CD4-positive, alpha-beta T cell treated with Interleukin-6 at 100 ng/mL for 8 hours (primary cell): ENCODE results near the gene LRP1B.

Experiments
- DNase-seq: peaks from one replicate; pipeline ENCODE4 v3.0.0-alpha.2; 2020; ENCODE audit warnings: mixed read lengths, low spot score

Gene LRP1B

DNA sequence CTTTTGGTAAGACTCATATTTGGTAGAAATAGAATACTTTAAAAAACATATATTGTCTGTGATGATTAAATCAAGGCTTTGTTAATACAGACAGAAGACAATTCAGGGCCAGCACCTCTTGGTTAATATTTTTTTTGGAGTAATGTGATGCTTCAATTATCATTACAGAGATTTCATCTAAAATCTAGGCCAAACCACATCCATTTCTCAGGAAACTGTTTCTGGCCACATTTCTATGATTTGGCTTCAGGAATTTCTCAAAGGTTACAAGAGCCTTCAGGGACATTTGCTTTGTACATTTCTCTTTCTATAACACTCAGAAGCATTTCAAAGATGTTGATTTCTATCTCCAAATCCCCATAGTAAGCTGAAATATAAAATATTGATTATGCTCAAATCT, 614.9 kb downstream of the LRP1B start:
- DNase-seq: no peak

DNA sequence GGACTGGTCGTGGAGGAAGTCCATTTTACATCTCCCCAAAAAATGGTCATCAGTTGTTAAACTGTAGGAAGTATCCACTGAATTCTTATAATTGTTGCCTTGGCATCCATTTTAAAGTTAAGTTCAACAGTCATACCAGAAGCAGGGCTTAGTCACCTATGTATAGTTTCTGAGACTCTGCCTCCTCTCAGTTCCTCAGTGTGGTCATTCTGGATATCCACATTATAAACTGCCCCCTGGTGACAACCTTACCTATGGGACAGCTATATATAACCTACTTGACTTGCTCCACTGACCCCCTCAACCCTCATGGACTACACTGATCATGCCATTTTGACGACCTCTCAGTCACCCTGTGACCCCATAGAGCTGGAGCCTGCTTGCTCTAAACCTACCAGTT, 617.0 kb downstream of the LRP1B start:
- DNase-seq: no peak

DNA sequence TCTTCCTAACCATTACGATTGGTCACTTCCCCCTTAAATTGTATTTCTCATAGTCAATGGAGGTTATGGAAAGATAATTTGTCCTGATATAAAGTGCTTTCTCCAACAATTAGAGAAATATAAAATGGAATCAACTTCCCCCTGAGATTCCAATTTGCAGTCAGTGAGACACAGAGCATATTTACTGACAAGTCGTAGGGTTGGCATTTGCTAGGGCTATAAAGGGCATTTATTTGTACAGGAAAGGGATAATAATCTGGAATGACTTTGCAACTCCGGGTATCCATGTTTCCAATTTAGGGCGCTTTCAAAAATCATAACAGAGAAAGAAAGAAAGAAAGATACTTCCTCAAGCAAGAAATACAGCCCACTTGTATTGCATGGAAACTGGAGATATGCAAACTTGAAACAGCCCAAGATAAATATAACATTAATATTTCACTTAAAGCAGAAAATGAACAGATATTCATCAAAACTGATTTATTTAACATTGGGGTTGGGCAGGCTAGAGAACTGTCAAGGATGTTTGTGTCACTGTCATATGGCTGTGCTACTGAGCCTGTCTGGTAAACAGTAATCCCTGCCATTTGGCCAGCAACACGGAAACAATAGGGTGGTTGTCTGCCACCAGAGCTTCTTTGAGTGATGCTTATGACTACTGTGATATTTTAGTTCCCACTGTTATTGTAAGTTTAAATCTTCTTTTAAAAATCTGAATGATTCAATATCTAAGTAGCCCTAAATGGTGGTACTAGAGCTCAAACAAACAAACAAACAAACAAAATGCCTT, 621.8 kb downstream of the LRP1B start:
- DNase-seq: no peak

DNA sequence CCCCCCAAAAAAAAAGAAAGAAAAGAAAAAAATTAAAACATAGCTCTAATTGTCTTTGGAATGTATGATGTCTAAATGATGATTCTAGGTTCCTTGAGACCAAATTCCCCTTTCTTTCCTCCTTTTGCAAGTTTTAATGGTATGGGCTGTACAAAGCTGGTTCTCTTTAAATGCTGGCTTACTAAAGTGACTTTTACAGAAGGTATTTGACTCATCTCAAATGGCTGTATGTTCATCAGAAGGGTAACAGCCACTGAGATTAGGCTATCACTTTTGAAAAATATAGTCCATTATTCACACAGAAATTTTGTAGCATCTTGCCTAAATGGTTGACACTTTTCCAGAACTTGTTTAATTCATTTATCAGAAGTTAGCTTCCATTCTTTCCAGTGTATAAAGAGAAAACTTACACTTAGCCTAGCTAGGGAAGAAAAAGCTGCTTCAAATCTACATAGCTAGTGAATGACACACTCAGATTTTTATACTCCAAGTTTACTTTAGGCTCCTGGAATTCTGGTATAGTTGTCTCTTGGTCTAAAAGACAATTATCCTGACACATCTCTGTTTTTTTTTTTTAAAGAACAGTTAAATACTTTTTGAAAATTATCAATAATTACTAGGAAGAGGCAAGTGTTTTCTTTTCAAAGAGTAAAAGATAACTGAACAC, 622.6 kb downstream of the LRP1B start:
- DNase-seq: no peak

DNA sequence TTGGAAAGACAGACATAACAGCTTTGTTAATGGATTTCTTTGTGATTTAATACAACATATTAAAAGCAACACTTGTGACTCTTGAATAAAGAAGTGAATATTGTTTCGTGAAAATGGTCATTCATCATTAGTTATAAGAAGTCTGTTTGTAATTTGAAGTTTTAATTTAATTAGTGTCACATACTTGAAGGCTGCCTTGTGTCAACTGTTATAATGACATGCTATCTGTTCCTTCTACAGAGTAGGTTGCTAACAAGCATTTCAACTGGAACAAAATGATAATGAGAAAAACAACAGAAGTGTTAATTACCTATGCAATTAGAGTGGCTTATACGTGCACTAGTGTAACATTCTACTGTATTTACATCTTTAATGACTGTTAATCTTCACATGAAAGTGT, 624.7 kb downstream of the LRP1B start:
- no peak for DNase-seq

DNA sequence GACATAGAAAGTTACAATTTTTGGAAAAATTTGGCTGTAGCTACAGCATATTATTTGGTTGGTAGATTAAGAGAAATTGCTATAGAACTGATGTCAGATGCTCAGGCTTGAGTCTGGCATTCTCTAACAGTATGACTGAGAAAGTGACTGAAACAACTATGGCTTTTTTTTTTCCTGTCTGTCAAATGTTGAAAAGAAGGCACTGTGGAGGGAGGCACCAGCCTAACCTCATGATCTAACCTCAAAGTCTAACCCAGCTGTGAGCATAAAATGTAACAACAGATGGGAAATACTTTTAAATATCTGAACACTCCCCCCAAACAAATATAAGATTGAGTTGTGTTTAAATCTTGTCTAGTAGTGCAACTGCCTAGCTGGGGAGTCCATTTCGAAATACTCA, 629.1 kb downstream of the LRP1B start:
- no peak for DNase-seq

DNA sequence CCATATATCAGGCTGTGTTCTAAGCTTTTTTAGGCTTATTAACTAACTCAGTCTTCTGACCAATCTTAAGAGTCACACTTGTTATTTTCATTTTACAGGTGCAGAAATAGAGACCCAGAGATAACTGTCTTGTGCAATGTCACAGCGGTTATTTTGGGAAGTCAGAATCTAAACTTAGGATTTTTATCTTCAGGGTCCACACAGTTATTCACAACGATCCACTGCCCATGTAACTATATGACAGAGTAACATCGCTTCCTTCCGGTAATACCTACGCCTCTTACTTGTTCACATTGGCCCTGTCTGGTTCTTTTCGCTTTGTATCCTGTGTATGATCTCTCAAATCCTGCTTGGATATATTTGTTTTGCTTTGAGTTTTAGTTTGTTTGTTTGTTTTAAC, 631.7 kb downstream of the LRP1B start:
- DNase-seq: no peak

DNA sequence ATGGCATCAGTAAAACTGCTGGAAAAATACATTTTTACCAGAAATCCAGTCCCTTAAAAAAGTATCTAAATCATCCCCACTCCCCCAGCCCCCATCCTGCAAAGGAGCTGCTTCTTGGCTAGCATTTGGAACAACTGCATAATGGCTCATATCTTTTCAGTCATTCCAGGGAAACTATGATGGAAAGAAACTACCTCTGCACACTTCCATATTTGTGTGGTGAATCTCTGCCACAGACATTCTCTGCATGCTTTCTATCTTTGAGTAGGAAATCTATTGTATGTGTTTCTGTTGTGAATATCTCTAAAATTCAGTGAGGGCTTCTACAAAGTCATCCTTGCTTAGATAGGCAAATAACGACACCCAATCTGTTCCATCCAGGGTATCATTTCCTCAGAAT, 632.3 kb downstream of the LRP1B start:
- no peak for DNase-seq

DNA sequence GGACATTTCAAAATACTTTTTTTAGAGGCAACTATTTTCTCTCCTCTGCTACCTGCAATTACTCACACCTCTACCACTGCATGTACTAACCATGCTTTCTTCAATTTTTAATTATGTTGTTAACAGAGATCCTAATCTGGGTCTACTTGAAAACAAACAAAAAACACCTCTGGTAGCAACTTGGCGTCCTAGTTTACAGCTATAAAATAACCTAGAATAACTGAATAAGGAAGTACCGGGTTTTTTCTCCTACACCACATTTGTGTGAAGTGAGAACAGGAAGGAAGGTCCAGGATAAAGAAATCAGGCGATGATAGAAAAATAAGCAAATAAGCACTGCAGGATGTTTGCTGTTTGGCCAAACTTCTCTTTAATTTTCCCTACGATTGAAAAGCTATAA, 633.5 kb downstream of the LRP1B start:
- DNase-seq: no peak

DNA sequence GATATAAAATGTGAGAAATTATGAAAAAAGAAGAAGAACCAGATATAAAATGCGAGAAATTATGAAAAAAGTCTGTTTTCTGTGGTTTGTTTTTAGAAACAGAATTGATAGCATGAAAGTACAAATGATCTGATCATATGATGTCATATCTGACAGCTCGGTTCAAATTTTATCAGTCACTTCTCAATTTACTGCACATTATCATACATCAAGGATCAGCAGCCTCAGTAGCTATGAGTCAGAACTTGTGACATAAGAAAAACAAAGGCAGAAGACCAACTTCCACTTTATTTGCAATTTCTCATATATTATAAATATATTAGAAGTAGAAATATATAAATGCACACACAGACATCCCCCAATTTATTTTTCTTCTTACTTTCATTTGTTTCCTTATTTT, 634.0 kb downstream of the LRP1B start:
- DNase-seq: no peak

DNA sequence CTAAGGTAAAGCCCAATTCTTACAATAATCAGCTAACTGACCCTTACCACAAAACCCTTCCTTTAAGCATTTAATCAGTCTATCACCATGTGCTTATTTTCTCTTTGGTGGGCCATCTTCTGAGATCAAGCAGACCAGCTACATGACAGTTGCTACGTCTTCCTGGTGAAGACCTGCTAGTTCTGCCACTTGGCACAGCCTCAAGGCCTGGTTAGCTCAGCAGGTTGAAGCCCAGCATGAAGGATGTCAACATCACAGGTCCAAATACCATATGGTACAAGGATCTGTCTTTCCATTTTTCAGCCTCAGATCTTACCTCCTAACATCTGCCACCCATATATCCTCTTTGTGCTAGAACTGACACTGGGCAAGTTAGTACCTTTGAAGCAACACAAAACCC, 636.9 kb downstream of the LRP1B start:
- no peak for DNase-seq

DNA sequence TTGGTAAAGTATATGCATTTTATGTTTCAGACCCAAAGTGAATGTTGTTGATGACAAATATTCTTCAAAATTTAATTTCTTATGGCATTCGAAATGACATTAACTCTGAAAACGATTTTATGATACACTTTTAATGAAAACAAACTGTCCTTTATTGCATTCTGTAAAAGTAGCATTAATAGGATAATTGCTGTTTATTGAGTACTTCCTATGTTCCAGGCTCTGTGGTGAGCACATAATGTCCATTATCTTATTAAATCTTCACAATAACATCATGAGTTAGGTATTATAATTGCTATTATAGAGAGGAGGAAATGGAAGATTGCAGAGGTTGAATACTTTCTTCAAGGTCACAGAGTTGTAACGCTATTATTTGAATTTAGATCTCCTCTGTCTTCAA, 638.0 kb downstream of the LRP1B start:
- DNase-seq: no peak

DNA sequence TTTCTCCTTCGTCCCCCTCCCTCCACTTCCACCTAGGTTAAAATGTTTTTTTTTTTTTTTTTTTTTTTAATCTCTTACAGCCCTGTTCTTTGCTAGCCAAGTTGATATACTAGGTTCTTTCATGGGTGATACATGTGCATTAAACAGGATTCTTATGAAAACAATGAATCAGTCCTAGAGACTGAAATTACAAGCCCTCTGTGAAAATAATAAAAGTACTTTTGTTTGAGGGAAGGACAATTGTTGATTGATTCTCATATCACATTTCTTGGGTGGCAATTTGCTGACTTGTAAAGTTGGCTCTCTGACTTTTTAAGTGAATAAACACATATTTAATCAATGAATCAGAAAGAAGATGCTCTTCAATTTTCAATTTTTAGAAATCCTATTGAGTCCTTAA, 639.9 kb downstream of the LRP1B start:
- no peak for DNase-seq

DNA sequence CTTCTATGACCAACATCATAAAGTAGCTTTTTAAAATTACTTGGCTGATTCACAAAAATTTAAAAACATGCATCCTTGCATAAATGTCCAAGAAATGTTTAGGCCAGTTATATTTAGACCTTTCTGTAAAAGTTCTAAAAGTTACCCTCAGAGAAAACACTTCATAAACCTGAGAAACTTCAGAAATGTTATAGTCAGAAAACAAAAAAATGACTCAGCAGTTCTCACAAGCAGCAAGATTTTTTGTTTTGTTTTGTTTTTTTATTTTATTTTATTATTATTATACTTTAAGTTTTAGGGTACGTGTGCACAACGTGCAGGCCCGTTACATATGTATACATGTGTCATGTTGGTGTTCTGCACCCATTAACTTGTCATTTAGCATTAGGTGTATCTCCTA, 648.1 kb downstream of the LRP1B start:
- DNase-seq: no peak

DNA sequence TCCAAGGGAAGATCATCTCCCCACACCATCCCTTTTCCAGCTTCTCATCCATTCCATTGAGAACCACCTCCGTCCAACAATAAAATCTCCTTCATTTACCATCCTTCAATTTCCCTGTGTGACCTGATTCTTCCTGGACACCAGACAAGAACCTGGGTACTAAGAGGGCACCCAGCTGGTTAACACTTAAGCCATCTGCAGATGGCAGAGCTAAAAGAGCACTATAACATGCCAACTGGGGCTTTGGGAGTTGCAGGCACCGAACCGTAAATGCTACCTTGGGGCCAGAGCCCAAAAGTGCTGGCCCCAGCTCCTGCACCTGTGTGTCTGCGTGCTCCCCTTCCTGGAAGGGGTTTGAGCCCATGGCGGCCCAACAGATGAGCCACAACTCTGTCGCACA, 655.0 kb downstream of the LRP1B start:
- no peak for DNase-seq

DNA sequence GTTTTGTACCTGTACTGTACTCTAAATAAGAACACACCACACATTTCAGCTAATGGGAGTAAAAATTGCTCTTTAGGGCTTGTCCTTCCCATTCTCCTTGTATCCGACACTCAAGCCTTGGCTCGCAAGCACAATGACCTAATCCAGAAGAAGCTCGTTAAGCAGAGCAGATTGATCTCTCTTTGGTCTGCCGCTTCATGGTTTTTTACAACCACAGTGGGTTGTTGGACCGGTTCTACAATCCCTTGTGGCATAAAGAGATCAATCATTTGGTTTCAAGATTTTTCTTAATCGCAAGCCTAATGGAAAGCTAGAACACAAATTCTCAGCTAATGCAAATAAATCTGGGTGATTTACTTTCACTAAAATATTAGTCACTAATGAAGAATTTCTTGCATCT, 662.1 kb downstream of the LRP1B start:
- no peak for DNase-seq

DNA sequence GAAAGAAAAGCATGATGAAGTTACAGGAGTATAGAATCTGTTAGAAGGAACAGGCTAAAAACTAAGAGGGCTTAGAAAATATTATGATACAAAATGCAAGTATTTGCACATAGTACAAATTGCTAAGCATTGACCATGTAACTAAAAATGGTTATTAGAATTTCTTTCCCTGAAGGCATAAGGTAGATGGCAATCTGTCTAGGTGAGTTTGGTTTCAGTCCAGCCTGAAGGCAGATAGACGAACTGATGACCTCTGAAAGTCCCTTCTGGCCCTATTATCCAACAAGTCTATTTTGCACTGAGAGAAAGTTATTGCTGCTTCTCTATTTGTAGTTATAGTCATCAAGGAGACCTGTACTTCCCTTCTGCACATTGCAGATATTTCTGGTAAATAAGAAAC, 663.5 kb downstream of the LRP1B start:
- no peak for DNase-seq

DNA sequence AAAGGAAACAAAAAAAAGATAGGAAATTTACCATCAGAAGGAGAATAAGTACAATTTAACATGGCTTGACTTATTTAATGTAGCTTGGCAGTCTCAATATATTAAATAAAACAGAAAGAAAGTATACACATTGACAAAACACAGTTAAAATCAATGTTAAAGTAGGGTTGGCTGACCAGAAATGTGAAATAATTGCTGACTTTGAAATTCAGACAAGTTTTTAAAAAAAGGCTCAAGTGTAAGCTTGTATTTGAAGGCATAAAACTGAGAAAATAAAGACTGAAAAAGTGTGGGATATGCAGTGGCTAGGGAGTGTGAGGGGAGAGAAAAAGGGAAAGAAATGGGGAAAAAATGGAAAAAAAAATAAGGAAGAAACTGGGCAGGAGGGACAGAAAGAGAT, 665.8 kb downstream of the LRP1B start:
- no peak for DNase-seq

DNA sequence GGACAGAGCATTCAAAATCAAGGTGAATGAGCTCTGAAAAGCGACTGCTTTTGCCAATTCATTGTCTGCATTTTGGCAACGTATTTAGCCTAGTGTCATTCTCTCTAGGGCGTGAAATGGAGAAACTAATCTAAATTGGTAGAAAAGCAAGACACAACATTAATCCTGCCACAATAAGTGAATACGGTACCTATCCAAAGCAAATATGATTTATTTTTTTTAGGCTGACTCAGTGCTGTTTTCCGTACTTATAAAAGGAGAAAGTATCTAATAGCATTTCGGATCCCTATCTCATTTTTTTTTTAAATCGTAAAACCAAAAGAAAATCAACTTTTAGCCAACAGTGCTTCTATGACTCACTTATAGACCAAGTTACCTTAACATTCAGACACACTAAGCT, 672.5 kb downstream of the LRP1B start:
- DNase-seq: no peak

DNA sequence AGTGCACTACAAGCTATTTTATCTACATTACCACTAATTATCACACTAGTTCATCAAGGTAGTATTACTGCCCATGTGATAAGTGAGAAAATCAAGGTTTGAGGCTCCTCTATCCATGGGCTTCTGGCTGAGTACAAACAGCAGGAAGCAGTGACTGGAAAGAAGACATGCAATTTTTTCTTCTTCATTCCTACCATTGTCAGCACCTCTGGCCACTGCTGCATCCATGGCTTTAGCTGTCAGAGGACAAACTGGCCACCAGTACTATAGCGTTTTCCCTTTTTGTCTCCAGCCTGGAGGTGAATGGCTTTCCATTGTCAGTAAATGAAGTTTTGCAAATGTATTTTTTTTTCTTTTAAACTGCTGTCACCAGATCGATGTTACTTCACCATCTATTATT, 674.9 kb downstream of the LRP1B start:
- DNase-seq: no peak

DNA sequence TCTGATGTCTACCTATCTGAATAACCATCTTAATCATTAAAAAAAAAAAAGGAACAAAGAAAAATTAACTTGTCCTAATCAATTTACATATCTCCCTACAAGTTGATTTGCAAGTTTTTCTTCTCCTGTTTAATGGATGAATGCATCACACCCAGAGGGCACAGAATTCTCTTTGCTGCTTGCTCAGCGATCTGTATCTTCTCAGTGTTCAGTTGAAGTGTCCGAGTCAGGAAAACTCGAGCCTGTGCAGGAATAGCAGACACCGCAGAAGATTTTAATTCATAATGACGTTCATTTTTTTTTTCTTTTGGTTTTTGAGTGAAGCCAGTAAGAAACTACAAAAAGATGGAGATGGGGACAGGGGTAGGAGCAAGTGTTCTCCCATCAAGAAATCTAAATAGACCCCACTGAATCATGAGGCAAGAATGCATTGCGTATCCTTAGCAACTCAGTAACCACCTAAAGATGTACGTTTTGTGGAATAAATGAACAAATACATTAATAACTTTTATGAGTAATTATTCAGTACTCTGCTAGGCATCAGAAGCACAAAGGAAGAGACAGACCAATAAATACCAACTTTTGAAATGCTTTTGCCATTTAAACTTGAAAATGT, 675.5 kb downstream of the LRP1B start:
- no peak for DNase-seq

DNA sequence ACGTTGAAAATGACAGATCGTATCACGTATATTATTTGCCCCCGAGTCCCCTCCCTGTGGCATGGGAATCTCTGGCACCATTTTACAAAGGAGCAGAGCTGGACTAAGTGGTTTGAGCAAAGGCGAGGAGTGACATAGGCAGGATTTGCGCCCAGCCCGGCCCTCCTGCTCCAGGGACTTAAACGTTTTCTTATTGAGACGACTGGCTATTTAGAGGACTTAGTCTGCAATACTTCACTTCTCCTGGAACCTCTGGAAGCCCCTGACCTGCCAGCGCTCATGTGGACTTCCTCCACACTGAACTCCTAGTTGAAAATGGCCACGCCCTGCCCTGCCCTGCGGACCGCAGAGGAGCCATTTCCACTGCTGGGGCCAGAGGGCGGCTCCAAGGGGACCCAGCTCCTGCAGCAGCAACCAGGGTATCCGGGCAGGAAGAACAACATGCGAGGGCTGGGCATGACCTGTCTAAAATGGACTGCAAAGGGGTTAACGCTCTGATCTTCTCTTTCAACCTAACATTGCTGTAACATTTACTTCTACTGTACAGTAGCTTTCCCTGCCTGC, 690.7 kb downstream of the LRP1B start:
- no peak for DNase-seq

DNA sequence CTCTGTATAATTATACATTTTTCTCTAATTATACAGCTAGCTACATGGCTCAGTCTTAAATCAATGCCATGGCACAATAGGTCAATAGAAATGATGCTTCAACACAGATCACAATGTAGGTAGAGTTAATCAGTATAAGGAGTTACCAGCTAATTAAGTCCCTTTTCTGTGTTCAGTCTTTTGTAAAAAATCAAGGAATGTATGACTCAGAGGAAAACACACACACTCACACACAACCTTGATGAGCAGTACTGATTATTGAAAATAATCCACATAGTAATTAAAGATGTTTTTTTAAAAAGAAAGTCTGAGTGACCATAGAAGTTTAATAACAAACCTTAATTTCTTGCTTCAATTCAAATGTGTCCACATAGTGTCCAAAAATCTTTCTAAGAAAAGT, 691.3 kb downstream of the LRP1B start:
- no peak for DNase-seq
